ENCODE results near the gene HNRNPR.

Gene HNRNPR

DNA sequence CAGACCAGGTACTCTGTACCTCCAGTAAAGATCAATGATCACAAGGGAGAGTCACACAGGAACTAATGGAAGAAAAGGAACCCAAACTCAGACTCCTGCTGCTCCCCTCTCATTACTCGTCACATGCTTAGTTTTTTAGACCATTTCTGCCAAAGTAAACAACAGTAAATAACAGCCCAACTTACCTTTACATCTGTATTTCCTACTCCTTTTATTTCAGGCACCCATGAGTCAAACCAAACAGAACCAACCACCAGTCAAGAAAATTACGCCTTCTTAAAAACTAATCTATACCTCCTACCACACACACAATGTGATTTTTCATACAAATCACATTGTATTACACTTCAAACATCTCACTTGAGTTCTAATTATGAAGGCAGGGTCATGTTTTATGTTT lies 65.4 kb downstream of the HNRNPR start:
- H3K36me3 ChIP-seq (ENCODE audit: low read length) = peaks cover 37% of the 10 kb centered on the region
- no peak overlapping the region for H3K4me2 ChIP-seq (ENCODE audit: low read depth, low read length, poor library complexity, severe bottlenecking)
- H3K9me3 ChIP-seq (ENCODE audit: insufficient read depth, low read length) = no peaks in the 10 kb centered on the region
- no peak overlapping the region for H3K4me3 ChIP-seq (ENCODE audit: insufficient read depth, low read length, poor library complexity, severe bottlenecking)
- no peaks in the 10 kb centered on the region for H3K79me2 ChIP-seq (ENCODE audit: insufficient read depth, low read length)
- H3K27ac ChIP-seq (ENCODE audit: low read depth, low read length) = no peak overlapping the region
- H3K9me2 ChIP-seq (replicated peaks; ENCODE audit: insufficient read depth, low read length) = no peaks in the 10 kb centered on the region
- peaks cover 10% of the 10 kb centered on the region; the same call in 1 of the 2 replicates for H3F3A ChIP-seq (ENCODE audit: insufficient read depth)
- no peaks in the 10 kb centered on the region for H4K20me1 ChIP-seq (ENCODE audit: low read depth, low read length)
- H3K27me3 ChIP-seq (ENCODE audit: low read length) = no peaks in the 10 kb centered on the region
- TF ChIP-seq, protein P1, sequence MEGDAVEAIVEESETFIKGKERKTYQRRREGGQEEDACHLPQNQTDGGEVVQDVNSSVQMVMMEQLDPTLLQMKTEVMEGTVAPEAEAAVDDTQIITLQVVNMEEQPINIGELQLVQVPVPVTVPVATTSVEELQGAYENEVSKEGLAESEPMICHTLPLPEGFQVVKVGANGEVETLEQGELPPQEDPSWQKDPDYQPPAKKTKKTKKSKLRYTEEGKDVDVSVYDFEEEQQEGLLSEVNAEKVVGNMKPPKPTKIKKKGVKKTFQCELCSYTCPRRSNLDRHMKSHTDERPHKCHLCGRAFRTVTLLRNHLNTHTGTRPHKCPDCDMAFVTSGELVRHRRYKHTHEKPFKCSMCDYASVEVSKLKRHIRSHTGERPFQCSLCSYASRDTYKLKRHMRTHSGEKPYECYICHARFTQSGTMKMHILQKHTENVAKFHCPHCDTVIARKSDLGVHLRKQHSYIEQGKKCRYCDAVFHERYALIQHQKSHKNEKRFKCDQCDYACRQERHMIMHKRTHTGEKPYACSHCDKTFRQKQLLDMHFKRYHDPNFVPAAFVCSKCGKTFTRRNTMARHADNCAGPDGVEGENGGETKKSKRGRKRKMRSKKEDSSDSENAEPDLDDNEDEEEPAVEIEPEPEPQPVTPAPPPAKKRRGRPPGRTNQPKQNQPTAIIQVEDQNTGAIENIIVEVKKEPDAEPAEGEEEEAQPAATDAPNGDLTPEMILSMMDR (IDR thresholded peaks at IDR 0.05; ENCODE audit: insufficient read depth, low read length, poor library complexity, severe bottlenecking) = no peak
- TF ChIP-seq EZH2phosphoT487 (conservative IDR thresholded peaks at IDR 0.05; ENCODE audit: low read length) = no peak
- H3K9ac ChIP-seq (ENCODE audit: low read length) = no peak overlapping the region
- no peak overlapping the region for H2AFZ ChIP-seq (ENCODE audit: low read depth, low read length, severe bottlenecking)

DNA sequence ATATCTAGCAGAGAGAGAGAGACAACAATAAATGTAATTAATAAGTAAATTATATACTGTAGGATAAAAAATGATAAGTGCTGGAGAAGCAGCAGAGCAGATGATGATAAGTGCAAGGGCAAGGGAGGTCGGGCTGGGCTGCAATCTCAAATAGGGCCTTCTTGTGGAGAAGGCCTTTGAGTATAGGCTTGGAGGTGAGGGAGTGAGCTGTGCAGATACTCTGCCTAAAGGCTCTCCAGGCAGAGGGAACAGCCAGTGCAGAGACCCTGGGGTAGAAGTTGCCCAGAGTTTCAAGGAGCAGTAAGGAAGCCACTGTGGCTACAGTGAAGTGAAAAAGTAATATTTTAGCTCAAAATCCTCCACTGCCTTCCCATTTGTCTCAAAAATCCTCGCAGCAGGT lies 67.6 kb downstream of the HNRNPR start:
- H3K27me3 ChIP-seq (ENCODE audit: low read length) = no peaks in the 10 kb centered on the region
- no peaks in the 10 kb centered on the region for H3K9me2 ChIP-seq (replicated peaks; ENCODE audit: insufficient read depth, low read length)
- no peaks in the 10 kb centered on the region for H4K20me1 ChIP-seq (ENCODE audit: low read depth, low read length)
- peaks cover 5% of the 10 kb centered on the region; the same call in 1 of the 2 replicates for H3F3A ChIP-seq (ENCODE audit: insufficient read depth)
- no peak overlapping the region for H3K27ac ChIP-seq (ENCODE audit: low read depth, low read length)
- peaks cover 15% of the 10 kb centered on the region; the same call in 1 of the 2 replicates for H3K36me3 ChIP-seq (ENCODE audit: low read length)
- TF ChIP-seq EZH2phosphoT487 (conservative IDR thresholded peaks at IDR 0.05; ENCODE audit: low read length) = no peak
- TF ChIP-seq, protein P1 (IDR thresholded peaks at IDR 0.05; ENCODE audit: insufficient read depth, low read length, poor library complexity, severe bottlenecking) = no peak
- H3K4me2 ChIP-seq (ENCODE audit: low read depth, low read length, poor library complexity, severe bottlenecking) = no peak overlapping the region
- no peak overlapping the region for H3K4me3 ChIP-seq (ENCODE audit: insufficient read depth, low read length, poor library complexity, severe bottlenecking)
- no peaks in the 10 kb centered on the region for H3K9me3 ChIP-seq (ENCODE audit: insufficient read depth, low read length)
- no peak overlapping the region for H3K9ac ChIP-seq (ENCODE audit: low read length)
- no peaks in the 10 kb centered on the region for H3K79me2 ChIP-seq (ENCODE audit: insufficient read depth, low read length)
- no peak overlapping the region for H2AFZ ChIP-seq (ENCODE audit: low read depth, low read length, severe bottlenecking)

DNA sequence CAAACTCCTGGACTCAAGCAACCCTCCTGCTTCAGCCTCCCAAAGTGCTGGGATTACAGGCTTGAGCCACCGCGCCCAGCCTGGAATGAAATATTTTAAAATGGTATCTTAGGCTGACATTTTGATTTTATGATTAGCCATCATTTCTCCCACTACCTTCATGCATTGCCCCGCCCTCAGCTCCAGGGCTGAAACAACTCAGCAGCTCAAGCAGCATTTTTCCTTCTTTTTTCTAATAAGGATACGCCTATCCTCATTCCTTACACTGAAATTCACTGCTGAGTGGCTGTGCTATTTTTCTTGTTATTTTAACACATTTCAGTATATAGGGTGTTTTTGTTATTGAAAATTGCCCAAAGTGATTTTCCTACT lies 70.0 kb downstream of the HNRNPR start:
- H3K79me2 ChIP-seq (ENCODE audit: insufficient read depth, low read length) = no peaks in the 10 kb centered on the region
- H4K20me1 ChIP-seq (ENCODE audit: low read depth, low read length) = no peaks in the 10 kb centered on the region
- H2AFZ ChIP-seq (ENCODE audit: low read depth, low read length, severe bottlenecking) = no peak overlapping the region
- TF ChIP-seq, protein P1 (IDR thresholded peaks at IDR 0.05; ENCODE audit: insufficient read depth, low read length, poor library complexity, severe bottlenecking) = no peak
- TF ChIP-seq EZH2phosphoT487 (conservative IDR thresholded peaks at IDR 0.05; ENCODE audit: low read length) = no peak
- H3F3A ChIP-seq (ENCODE audit: insufficient read depth) = no peaks in the 10 kb centered on the region
- no peak overlapping the region for H3K9ac ChIP-seq (ENCODE audit: low read length)
- H3K4me2 ChIP-seq (ENCODE audit: low read depth, low read length, poor library complexity, severe bottlenecking) = no peak overlapping the region
- H3K27ac ChIP-seq (ENCODE audit: low read depth, low read length) = no peak overlapping the region
- H3K9me2 ChIP-seq (replicated peaks; ENCODE audit: insufficient read depth, low read length) = no peaks in the 10 kb centered on the region
- no peaks in the 10 kb centered on the region for H3K9me3 ChIP-seq (ENCODE audit: insufficient read depth, low read length)
- H3K36me3 ChIP-seq (ENCODE audit: low read length) = no peaks in the 10 kb centered on the region
- H3K27me3 ChIP-seq (ENCODE audit: low read length) = no peaks in the 10 kb centered on the region
- no peak overlapping the region for H3K4me3 ChIP-seq (ENCODE audit: insufficient read depth, low read length, poor library complexity, severe bottlenecking)
